AG09319 (cell line): Measurements from ENCODE around the gene KLHL29.

ENCODE experiments used
- DNase-seq: peaks from one replicate; pipeline ENCODE4 v3.0.0-alpha.2; 2010; ENCODE audit warnings: low read depth; ENCODE audit errors: extremely low read depth
- TF ChIP-seq, protein P1 (sequence below): IDR thresholded peaks from 2 replicates; pipeline ENCODE4 v1.5.1; 2011; ENCODE audit warnings: low read depth, mild to moderate bottlenecking, inconsistent platforms, low read length, moderate library complexity

KLHL29 gene

DNA sequence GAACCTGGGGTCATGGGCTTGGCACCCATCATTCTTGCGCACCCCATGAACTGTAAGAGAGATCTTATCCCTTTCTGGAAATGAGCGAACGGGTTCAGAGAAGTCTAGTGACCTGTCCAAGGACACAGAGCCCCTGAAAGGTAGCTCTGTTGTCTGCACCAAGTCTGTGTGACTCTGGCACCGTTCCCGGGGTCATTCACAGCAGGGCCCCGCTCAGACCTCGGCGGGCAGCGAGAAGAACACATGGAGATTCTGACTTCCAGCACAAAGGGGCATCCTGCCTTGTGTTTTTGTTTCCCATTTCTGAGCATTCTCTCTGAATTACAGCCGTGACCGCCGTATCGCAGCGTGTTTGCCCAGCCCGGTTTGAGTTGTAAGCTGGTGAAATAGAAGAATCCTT lies 231.7 kb downstream of the KLHL29 start:
- TF ChIP-seq, protein P1, sequence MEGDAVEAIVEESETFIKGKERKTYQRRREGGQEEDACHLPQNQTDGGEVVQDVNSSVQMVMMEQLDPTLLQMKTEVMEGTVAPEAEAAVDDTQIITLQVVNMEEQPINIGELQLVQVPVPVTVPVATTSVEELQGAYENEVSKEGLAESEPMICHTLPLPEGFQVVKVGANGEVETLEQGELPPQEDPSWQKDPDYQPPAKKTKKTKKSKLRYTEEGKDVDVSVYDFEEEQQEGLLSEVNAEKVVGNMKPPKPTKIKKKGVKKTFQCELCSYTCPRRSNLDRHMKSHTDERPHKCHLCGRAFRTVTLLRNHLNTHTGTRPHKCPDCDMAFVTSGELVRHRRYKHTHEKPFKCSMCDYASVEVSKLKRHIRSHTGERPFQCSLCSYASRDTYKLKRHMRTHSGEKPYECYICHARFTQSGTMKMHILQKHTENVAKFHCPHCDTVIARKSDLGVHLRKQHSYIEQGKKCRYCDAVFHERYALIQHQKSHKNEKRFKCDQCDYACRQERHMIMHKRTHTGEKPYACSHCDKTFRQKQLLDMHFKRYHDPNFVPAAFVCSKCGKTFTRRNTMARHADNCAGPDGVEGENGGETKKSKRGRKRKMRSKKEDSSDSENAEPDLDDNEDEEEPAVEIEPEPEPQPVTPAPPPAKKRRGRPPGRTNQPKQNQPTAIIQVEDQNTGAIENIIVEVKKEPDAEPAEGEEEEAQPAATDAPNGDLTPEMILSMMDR = no peak
- no peak for DNase-seq

DNA sequence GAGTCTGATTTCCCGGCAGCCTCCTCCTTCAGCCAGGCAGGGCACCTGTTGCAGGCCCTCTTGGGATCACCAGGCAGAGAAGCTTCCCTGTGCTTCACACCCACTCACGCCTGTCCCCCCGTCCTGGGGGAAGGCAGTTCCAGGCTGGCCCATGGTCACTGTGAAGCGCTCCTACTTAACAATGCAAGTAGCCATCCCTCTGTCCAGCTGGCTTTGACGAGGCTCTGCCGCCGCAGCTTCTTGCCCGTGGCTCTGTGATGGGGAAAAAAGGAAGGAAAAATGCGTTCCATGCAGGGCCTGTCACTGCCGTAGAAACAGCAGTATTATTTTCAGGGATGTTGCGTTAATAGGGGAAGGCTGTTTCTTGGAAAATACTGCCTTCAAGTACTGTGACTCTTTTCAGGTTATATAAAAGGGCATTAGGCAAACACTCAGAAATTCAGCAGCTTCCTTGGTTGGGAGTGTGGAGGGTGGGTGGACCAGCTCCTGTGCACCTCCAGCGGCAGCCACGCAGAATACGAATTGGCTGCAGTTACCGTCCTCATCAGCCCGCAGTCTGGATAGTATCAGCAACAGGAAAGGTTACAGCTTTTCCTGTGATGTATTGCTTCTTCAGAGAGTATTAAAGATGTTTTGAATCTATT lies 232.3 kb downstream of the KLHL29 start:
- DNase-seq = peak; percentile 49
- TF ChIP-seq, protein P1 = peak; percentile 77

DNA sequence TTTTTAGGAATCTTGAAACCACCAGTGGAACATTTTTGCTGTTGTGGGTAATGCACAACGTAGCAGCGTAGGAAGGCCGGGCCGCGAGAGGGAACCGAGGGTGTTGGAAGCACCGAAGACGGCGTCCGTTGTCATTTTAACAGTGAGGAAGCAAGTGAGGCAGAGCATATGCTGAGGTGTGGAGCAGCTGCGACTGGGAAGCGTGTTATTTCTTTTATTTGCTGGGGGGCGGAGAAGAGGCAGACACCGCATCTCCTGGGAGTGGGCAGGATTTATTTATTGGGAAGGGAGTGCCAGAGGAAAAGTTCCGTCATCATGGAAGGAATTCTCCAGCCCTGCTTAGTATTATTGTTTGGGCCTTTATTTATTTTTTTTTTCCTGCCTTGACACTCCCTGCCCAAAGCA lies 232.8 kb downstream of the KLHL29 start:
- TF ChIP-seq, protein P1 = no peak

DNA sequence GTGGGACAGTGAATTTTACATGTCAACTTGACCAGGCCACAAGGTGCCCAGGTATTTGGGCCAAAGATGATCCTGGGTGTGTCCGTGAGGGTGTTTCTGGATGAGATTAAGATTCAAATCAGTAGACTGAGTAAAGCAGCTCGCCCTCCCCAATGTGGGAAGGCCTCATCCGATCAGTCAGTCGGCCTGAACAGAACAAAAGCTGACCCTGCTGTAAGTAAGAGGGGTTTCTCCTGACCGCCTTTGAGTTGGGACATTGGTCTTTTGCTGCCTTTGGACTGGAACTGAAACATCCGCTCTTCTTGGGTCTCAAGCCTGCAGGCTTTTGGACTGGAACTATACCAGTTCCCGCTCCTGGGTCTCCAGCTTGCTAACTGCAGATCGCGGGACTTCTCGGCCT lies 233.3 kb downstream of the KLHL29 start:
- TF ChIP-seq, protein P1 = no peak
- no peak for DNase-seq

More for the DNA sequence above, 232.8 kb downstream of the KLHL29 start:
- no peak for DNase-seq

DNA sequence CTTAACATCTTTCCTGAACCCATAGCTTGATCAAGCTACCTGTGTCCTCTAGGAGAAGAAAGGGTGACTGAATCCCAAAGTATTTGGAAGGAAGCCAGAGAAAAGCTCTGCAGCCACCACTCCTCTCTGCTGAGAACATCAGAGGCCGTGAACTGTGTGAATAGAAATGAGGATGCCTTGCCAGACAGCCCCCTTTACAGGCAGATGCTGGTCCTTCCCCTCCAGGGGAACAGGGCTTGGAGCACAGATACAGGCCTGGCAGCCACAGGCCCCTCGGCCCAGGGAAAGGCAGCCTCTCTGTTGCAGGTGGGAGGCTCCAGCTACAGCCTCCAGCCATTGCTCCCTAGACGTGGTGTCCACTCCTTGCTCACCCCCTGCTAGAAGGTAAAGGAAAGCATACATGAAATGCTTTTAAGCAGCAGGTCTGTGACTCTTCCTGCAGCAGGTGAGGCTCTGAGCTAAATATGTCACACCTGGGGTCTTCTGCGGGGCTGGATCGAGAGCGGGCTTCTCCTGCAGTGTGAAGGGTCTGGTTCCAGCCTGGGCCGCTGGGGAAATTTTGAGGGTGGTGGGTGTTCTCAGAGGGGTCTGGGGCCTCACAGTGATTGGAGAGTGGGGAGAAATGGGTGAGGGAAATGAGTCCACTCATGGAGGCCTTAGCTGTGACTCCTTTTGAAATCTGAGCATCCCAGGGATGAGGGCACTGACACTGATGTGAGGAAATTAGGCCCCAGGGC lies 234.0 kb downstream of the KLHL29 start:
- TF ChIP-seq, protein P1 = no peak
- DNase-seq = no peak

DNA sequence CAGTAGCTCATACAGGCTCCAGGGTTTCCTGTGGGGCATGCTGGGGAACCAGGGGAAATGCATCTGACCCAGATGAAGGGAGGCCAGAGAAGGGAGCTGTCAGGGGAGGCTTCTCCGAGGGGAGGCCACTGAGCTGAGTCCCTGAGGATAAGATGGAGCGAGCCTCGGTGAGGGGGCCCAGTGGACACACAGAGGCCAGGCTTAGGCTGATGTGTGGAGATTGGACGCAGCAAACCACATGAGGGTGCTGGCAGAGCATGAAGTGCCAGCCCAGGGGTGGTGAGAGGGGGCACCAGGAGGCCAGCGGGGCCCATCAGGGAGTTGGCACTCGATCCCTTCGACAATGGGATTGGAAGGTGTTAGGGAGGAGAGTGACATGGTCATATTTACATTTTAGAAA lies 235.0 kb downstream of the KLHL29 start:
- no peak for DNase-seq
- TF ChIP-seq, protein P1 = no peak

DNA sequence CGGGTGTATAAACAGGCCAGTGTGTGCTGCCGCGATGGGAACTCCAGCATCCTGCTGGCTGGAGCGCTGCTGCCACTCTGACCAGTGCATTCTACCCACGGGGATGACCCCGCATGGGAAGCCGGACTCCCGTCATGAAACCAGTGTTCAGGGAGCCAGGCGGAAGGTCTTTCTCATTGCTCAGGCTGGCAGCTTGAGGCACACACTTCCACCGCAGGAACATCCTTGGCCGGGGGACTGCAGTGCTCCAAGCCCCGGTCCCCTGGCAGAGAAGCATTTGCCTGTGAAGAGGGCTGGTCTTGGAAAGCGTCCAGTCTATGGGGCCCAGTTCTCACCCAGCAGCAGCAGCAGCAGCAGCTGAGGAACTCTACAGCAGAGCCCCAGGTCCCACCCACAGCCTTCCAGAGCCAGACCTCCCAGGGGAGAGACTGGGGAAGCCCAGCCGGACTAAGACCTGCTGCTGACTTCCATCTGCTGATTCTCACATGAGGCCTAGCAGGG lies 235.9 kb downstream of the KLHL29 start:
- no peak for DNase-seq
- TF ChIP-seq, protein P1 = no peak
